ENCODE data around the gene PAX2.

PAX2 gene

DNA sequence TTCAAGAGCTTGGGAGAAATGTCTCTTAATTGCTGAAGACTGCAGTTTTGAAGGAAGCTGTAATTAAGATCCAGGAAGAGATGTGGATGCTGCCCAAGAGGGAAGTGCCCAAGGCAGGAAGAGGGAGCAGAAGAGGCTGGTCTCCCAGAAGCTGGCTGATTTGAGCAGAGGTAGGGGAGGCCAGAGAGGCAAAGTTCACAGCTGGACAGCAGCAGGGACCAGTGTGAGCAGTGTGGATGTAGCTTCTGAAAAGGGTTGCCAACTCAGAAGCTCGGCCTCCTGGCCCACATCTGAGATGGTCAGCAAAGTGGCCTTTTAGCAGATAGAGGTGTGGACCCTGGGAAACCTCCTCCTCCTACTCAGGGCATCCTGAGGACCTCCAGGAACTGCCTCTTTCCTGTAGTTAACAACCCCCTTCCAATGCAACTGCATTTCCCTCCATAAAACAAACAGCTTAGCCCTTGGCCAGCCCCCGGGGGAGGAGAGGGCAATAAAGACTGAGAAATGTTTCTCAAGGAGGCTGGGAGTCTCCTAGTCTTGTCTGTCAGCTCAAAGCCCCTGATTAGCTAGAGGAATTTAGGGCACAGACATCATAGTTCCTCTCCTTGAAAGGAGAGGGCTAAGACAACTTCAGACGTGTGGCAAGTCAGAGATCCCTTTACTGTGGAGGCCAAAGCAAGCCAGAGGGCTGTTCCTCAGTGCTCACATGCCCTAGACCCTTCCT, 69.5 kb downstream of the PAX2 start:
- no peak overlapping the region for H3K9ac ChIP-seq (ENCODE audit: low read length)
- no peak overlapping the region for H3K4me3 ChIP-seq (ENCODE audit: low read length)
- no peak for DNase-seq (ENCODE audit: low read depth)
- H3K27me3 ChIP-seq (replicated peaks; ENCODE audit: control insufficient read depth, insufficient read depth, low read length), result peaks cover 83% of the 10 kb centered on the region
- no peaks in the 10 kb centered on the region for H3K9me3 ChIP-seq (ENCODE audit: control insufficient read depth, low read length)
- H3K36me3 ChIP-seq (ENCODE audit: control insufficient read depth, insufficient read depth, low read length, severe bottlenecking), result no peaks in the 10 kb centered on the region
- no peaks in the 10 kb centered on the region for H3K4me1 ChIP-seq (ENCODE audit: control insufficient read depth, insufficient read depth, low read length)

DNA sequence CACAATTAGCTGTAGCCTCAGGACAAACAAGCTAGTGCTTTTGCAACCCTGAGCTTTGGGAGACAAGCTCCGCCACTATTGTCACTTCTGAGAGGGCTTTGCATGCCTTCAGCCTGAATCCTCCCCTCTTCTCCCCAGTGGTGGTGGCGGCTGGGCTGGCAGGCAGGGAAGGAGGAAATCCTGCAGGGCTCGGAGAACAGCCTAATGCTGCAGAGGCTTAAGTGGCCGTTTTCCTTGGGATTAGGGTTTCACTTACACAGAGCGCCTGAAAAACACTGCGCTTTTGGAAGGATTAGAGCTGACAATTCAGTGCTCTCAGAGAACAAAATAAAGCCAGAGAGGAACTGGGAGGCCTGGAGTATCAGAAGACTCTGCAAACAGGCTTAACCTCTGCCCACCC, 71.3 kb downstream of the PAX2 start:
- no peaks in the 10 kb centered on the region for H3K4me1 ChIP-seq (ENCODE audit: control insufficient read depth, insufficient read depth, low read length)
- H3K36me3 ChIP-seq (ENCODE audit: control insufficient read depth, insufficient read depth, low read length, severe bottlenecking), result no peaks in the 10 kb centered on the region
- H3K9ac ChIP-seq (ENCODE audit: low read length), result no peak overlapping the region
- no peak overlapping the region for H3K4me3 ChIP-seq (ENCODE audit: low read length)
- peaks cover 81% of the 10 kb centered on the region for H3K27me3 ChIP-seq (replicated peaks; ENCODE audit: control insufficient read depth, insufficient read depth, low read length)
- no peaks in the 10 kb centered on the region for H3K9me3 ChIP-seq (ENCODE audit: control insufficient read depth, low read length)
- no peak for DNase-seq (ENCODE audit: low read depth)

DNA sequence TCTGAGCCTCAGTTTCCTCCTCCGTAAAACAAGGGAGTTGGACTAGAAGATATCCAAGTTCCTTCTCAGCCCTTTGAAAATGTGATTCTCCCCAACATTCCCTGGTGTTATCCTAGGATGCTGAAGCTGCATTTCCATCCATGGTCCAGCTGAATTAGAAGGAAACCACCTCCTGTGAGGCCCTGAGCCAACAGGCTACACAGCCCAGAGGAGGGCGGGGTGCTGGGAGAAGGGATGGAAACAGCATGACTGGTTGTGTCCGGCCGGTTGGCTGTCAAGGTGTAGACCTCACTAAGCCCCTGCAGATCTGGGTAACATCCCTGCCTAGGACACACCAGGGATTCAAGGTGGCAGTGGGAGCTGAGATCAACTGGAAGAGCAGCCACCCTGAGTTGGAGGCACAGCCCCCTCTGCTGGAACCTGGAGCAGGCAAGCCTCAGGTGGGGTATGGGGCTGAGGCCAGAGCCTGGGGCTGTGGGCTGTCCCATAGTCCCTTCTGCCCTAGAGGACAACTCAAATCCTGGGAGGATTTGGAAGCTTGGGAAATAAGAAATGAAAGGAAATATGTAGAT, 72.0 kb downstream of the PAX2 start:
- H3K4me3 ChIP-seq (ENCODE audit: low read length), result no peak overlapping the region
- H3K9me3 ChIP-seq (ENCODE audit: control insufficient read depth, low read length), result no peaks in the 10 kb centered on the region
- no peak for DNase-seq (ENCODE audit: low read depth)
- H3K9ac ChIP-seq (ENCODE audit: low read length), result no peak overlapping the region
- peaks cover 81% of the 10 kb centered on the region for H3K27me3 ChIP-seq (replicated peaks; ENCODE audit: control insufficient read depth, insufficient read depth, low read length)
- H3K36me3 ChIP-seq (ENCODE audit: control insufficient read depth, insufficient read depth, low read length, severe bottlenecking), result no peaks in the 10 kb centered on the region
- H3K4me1 ChIP-seq (ENCODE audit: control insufficient read depth, insufficient read depth, low read length), result no peaks in the 10 kb centered on the region

DNA sequence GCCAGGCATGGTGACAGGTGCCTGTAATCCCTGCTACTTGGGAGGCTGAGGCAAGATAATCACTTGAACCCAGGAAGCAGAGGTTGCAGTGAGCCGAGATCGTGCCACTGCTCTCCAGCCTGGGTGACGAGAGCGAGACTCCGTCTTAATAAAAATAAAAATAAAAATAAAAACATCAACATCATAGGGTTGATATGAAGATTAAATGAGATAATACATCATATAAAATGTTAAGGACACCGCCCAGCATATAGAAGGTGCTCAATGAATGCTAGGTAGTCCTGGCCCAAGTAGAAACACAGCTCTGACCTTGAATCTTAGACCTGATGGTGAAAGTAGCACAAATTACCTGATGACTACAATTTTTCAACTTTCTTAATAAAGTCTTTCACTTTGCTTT, 74.0 kb downstream of the PAX2 start:
- Histone ChIP-seq H3K4me3 (ENCODE audit: low read length) (no peak overlapping the region), H3K9ac (ENCODE audit: low read length) (no peak overlapping the region), H3K4me1 (ENCODE audit: control insufficient read depth, insufficient read depth, low read length) (no peaks in the 10 kb centered on the region), H3K9me3 (ENCODE audit: control insufficient read depth, low read length) (no peaks in the 10 kb centered on the region), H3K27me3 (replicated peaks; ENCODE audit: control insufficient read depth, insufficient read depth, low read length) (peaks cover 89% of the 10 kb centered on the region), H3K36me3 (ENCODE audit: control insufficient read depth, insufficient read depth, low read length, severe bottlenecking) (no peaks in the 10 kb centered on the region)
- no peak for DNase-seq (ENCODE audit: low read depth)

DNA sequence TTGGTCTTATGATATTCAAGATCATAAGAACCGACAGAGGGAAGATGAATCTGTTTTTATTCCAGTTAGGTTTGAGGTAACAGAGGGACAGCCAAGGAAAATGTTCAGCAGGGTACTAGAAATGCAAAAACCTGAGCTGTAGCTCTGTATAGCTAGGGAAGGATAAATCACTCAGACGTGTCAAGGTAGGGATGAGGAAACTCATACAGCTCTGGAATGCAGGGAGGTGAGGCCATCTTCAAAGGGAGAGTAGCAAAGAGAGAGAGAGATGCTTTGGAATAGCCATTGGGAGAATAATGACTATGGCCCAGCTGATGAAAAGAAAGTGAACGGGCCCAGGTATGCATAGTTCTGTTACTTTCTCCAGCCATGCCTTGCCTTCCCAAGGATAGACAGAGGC, 77.8 kb downstream of the PAX2 start:
- DNase-seq (ENCODE audit: low read depth), result no peak
- H3K4me1 ChIP-seq (ENCODE audit: control insufficient read depth, insufficient read depth, low read length), result peaks cover 4% of the 10 kb centered on the region
- H3K9ac ChIP-seq (ENCODE audit: low read length), result no peak overlapping the region
- no peak overlapping the region for H3K4me3 ChIP-seq (ENCODE audit: low read length)
- no peaks in the 10 kb centered on the region for H3K9me3 ChIP-seq (ENCODE audit: control insufficient read depth, low read length)
- H3K36me3 ChIP-seq (ENCODE audit: control insufficient read depth, insufficient read depth, low read length, severe bottlenecking), result no peaks in the 10 kb centered on the region
- H3K27me3 ChIP-seq (replicated peaks; ENCODE audit: control insufficient read depth, insufficient read depth, low read length), result peaks cover 62% of the 10 kb centered on the region

DNA sequence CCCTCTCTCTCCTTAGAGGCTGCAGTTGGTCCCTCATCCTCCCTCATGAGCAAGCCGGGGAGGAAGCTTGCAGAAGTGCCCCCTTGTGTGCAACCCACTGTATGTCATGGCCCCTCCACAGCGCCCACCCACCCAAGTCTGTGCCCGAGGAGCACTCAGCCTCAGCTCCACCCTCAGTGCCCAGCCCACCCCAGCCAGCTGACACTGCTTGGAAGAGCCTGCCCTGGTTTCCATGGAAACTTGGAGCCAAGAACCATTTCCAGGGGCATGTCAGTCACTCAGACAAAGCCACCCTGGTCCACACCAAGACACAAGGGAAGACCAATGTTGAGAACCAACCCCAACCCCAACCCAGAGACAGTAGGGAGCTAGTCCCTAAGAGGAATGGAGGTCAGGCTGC, 79.5 kb downstream of the PAX2 start:
- H3K9ac ChIP-seq (ENCODE audit: low read length), result no peak overlapping the region

DNA sequence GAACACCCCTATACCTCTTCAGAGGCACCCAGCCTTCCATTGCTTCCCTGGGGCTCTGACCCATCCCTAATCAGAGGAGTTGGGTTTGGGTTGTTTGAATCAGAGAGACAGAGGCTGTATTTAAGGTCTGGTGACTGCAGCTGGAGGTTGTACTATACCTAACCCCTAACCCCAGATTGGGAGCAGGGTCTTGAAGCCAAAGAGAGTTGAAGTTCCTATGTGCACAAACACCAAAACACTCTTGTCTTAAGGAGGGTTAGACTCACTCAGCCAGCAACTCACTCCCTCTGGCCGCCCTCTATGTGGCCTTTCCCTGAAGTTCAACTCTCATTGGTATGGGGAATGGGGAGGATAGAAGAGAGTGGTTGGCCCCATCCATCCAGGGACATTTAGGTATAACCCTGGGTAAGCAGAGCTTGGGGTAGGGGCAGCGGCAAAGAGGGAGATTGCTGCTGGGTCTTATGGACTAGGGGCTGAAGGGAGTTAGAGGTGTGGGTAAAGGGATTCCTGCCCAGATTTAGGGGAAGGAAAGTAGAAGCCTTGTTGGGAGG, 80.0 kb downstream of the PAX2 start:
- Histone ChIP-seq H3K4me1 (ENCODE audit: control insufficient read depth, insufficient read depth, low read length) (peaks cover 7% of the 10 kb centered on the region), H3K27me3 (replicated peaks; ENCODE audit: control insufficient read depth, insufficient read depth, low read length) (peaks cover 62% of the 10 kb centered on the region), H3K4me3 (ENCODE audit: low read length) (no peak overlapping the region), H3K9ac (ENCODE audit: low read length) (no peak overlapping the region), H3K9me3 (ENCODE audit: control insufficient read depth, low read length) (no peaks in the 10 kb centered on the region), H3K36me3 (ENCODE audit: control insufficient read depth, insufficient read depth, low read length, severe bottlenecking) (no peaks in the 10 kb centered on the region)
- DNase-seq (ENCODE audit: low read depth), result no peak

More for the DNA sequence above, 79.5 kb downstream of the PAX2 start:
- Histone ChIP-seq H3K36me3 (ENCODE audit: control insufficient read depth, insufficient read depth, low read length, severe bottlenecking) (no peaks in the 10 kb centered on the region), H3K9me3 (ENCODE audit: control insufficient read depth, low read length) (no peaks in the 10 kb centered on the region), H3K27me3 (replicated peaks; ENCODE audit: control insufficient read depth, insufficient read depth, low read length) (peaks cover 61% of the 10 kb centered on the region), H3K4me1 (ENCODE audit: control insufficient read depth, insufficient read depth, low read length) (peaks cover 7% of the 10 kb centered on the region), H3K4me3 (ENCODE audit: low read length) (no peak overlapping the region)
- no peak for DNase-seq (ENCODE audit: low read depth)

DNA sequence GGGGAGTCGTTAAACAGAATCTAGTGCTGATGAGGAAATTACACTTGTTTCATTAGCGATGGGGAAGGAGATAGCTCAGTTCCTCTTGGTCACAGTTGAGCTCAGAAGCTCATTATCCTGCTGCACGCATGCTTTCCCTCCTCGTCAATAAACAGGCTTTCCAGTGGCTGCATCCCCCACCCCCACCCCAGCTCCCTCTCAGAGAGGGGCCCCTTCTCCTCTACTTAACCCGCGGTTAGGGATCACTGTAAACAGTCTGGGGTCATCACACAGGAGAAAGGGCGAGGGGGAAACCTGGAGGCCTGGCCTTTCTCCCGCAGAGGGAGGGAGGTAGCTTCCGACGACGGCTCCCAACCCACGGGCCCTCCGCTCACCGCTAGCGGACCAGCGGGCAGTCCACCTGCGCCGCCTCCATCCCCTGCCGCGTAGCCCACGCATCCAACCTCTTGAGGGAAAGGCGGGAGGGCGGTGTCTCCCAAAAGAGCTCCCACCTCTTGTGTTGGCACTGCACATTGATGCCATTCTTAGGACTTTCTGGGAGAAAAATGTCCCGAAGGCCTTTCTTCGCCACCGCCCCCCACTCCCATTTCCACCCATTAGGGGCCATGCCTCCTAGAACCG, 80.8 kb downstream of the PAX2 start:
- Histone ChIP-seq H3K9ac (ENCODE audit: low read length) (no peak overlapping the region), H3K9me3 (ENCODE audit: control insufficient read depth, low read length) (no peaks in the 10 kb centered on the region), H3K36me3 (ENCODE audit: control insufficient read depth, insufficient read depth, low read length, severe bottlenecking) (no peaks in the 10 kb centered on the region), H3K27me3 (replicated peaks; ENCODE audit: control insufficient read depth, insufficient read depth, low read length) (peaks cover 63% of the 10 kb centered on the region), H3K4me1 (ENCODE audit: control insufficient read depth, insufficient read depth, low read length) (peaks cover 7% of the 10 kb centered on the region), H3K4me3 (ENCODE audit: low read length) (no peak overlapping the region)
- DNase-seq (ENCODE audit: low read depth), result no peak

DNA sequence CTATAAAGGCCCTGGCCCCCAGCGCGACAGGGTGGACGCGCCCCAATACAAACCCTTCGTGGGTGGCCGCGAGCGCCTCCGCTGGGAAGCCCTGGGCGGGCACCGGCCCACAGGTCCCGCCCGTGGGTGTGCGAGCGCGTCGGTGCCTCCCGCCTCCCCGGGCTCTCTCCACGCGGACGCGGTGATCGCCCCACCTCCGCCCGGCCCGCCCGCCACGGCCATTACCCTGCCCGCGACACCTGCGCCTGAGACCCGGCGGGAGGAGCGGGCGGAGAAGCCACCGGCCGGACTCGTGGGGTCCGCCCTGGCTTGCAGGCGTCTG, 81.2 kb downstream of the PAX2 start:
- Histone ChIP-seq H3K4me1 (ENCODE audit: control insufficient read depth, insufficient read depth, low read length) (peaks cover 7% of the 10 kb centered on the region), H3K9ac (ENCODE audit: low read length) (no peak overlapping the region), H3K27me3 (replicated peaks; ENCODE audit: control insufficient read depth, insufficient read depth, low read length) (peaks cover 63% of the 10 kb centered on the region), H3K36me3 (ENCODE audit: control insufficient read depth, insufficient read depth, low read length, severe bottlenecking) (no peaks in the 10 kb centered on the region), H3K4me3 (ENCODE audit: low read length) (no peak overlapping the region), H3K9me3 (ENCODE audit: control insufficient read depth, low read length) (no peaks in the 10 kb centered on the region)
- no peak for DNase-seq (ENCODE audit: low read depth)

DNA sequence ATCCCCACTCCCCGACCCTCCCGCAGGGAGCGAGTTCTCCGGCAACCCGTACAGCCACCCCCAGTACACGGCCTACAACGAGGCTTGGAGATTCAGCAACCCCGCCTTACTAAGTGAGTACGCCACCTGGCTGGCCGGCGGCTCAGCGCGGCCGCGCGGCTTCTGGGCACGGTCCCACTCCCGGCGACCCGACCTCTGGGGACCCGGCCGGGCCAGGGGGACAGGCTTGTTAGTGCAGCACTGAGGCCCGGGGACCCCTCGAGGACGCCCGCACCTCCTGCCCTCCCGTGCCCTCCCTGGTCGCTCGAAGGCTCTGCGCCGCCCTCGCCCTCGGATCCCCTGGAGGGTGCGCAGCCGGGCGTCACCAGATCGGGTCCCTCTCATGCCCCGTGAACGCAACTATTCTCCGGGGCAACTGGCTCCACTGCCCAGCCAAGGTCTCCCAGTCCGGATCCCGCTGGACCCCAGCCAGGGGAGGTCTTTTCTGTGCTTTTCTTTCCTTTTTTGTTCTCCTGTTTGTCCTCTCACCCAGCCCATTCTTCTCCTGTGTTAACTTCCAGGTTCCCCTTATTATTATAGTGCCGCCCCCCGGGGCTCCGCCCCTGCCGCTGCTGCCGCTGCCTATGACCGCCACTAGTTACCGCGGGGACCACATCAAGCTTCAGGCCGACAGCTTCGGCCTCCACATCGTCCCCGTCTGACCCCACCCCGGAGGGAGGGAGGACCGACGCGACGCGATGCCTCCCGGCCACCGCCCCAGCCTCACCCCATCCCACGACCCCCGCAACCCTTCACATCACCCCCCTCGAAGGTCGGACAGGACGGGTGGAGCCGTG, 81.8 kb downstream of the PAX2 start:
- no peak overlapping the region for H3K4me3 ChIP-seq (ENCODE audit: low read length)
- DNase-seq (ENCODE audit: low read depth), result no peak
- peaks cover 7% of the 10 kb centered on the region for H3K4me1 ChIP-seq (ENCODE audit: control insufficient read depth, insufficient read depth, low read length)
- H3K36me3 ChIP-seq (ENCODE audit: control insufficient read depth, insufficient read depth, low read length, severe bottlenecking), result no peaks in the 10 kb centered on the region
- peaks cover 63% of the 10 kb centered on the region for H3K27me3 ChIP-seq (replicated peaks; ENCODE audit: control insufficient read depth, insufficient read depth, low read length)
- H3K9ac ChIP-seq (ENCODE audit: low read length), result no peak overlapping the region
- H3K9me3 ChIP-seq (ENCODE audit: control insufficient read depth, low read length), result no peaks in the 10 kb centered on the region

Data from adipocyte (in vitro differentiated cells).